Spleen (tissue), 7 donors: ENCODE results near the gene PUS10.

Experiments
- CTCF ChIP-seq, 11 experiments: fragments of 200-600 bp in 7 of 11; fragments of 450-650 bp in 4 of 11; sonication (generic) in 4 of 11; IDR thresholded peaks in 8 of 11; conservative IDR thresholded peaks in 3 of 11; 1 replicate in 7 of 11; 2 replicates in 4 of 11; pipeline versions ENCODE4 v1.4.0 to v1.8.0; 2016 to 2021; ENCODE audit warnings: antibody characterized with exemption in 11 of 11, inconsistent platforms in 4 of 11, mild to moderate bottlenecking in 1 of 11
- POLR2A ChIP-seq, 3 donors: fragments of 450-650 bp; IDR thresholded peaks; one replicate each; pipeline ENCODE4 v1.5.1; 2017; ENCODE audit warnings: antibody characterized with exemption in 3 of 3, mild to moderate bottlenecking in 1 of 3
- POLR2AphosphoS5 ChIP-seq, 3 donors: sonication (generic); formaldehyde crosslinking; IDR thresholded peaks; one replicate each; pipeline ENCODE4 v1.5.1; 2017; ENCODE audit warnings: antibody characterized with exemption in 3 of 3
- donor health status: DM: no; HTN: no; CAD: no; lungs with moderate emphysema.
- donor health status: DM: no; HTN: no; CAD: no.
- donor health status: DM: no; HTN: no; CAD: no.

- no peak for TF ChIP-seq CTCF (IDR thresholded peaks at IDR 0.05 in 8 of 11, conservative IDR thresholded peaks at IDR 0.05 in 3 of 11)
- TF ChIP-seq POLR2A (IDR thresholded peaks at IDR 0.05) = peak in 1 of 3 donors; percentile 22
- TF ChIP-seq POLR2AphosphoS5 (IDR thresholded peaks at IDR 0.05) = peak; percentile 57 to 80 (median 78)
Observed at GRCh38 chr2:61017556-61018317, at the start of gene PUS10, which contains the start of gene PEX13.
